Fibroblast of villous mesenchyme (primary cell): ENCODE measurements around the gene DTNA. TPM values are rescaled to one million over a fixed set of nuclear protein-coding genes. Genes with fewer than 3 reads are reported as not detected.

Source experiments
- DNase-seq: peaks from one replicate; pipeline ENCODE4 v3.0.0-alpha.2; 2010; ENCODE audit warnings: low read depth
- H3K4me3 ChIP-seq: 2 replicates; pipeline ENCODE4 v1.5.1; 2011; ENCODE audit warnings: low read depth, mild to moderate bottlenecking, low read length
- CTCF ChIP-seq: IDR thresholded peaks from 2 replicates; pipeline ENCODE4 v1.5.1; 2012; ENCODE audit warnings: low read depth, mild to moderate bottlenecking, low read length; ENCODE audit not compliant: insufficient read depth
- total RNA-seq: library from RNA; depleted of rRNA; stranded (reverse); fragments of >200 nt; gene quantifications from 2 replicates; pipeline ENCODE4 v1.2.3, GENCODE V29; 2012

DTNA gene
- total RNA-seq, 1 donor = 18.1 TPM

- TF ChIP-seq CTCF = no peak
- peak; percentile 24 for DNase-seq
- no peak overlapping the region for H3K4me3 ChIP-seq
Measured at GRCh38 chr18:34738175-34738894, 28.2 kb downstream of the DTNA start.

GRCh38 chr18:34740101-34740500 lies 30.0 kb downstream of the DTNA start:
- TF ChIP-seq CTCF = no peak
- no peak overlapping the region for H3K4me3 ChIP-seq
- DNase-seq = no peak

- DNase-seq = no peak
- no peak overlapping the region for H3K4me3 ChIP-seq
- no peak for TF ChIP-seq CTCF
Measured at GRCh38 chr18:34740724-34741123, 30.6 kb downstream of the DTNA start.

GRCh38 chr18:34741401-34741800 lies 31.3 kb downstream of the DTNA start:
- TF ChIP-seq CTCF = no peak
- DNase-seq = no peak
- no peak overlapping the region for H3K4me3 ChIP-seq

GRCh38 chr18:34742891-34743341 lies 32.8 kb downstream of the DTNA start:
- no peak overlapping the region for H3K4me3 ChIP-seq
- peak; percentile 27 for DNase-seq
- TF ChIP-seq CTCF = no peak

- no peak overlapping the region for H3K4me3 ChIP-seq
- no peak for DNase-seq
Measured at GRCh38 chr18:34744569-34744968, 34.5 kb downstream of the DTNA start.

More at GRCh38 chr18:34744569-34744968, 34.5 kb downstream of the DTNA start:
- TF ChIP-seq CTCF = no peak
